HepG2 (cell line): Measurements from ENCODE around the gene FFAR1. TPM values are rescaled to one million over a fixed set of nuclear protein-coding genes. Genes with fewer than 3 reads are reported as not detected.

ENCODE experiments used
- EHMT2 ChIP-seq: fragments of 200-600 bp; sonication (generic); IDR thresholded peaks from 2 replicates; pipeline ENCODE4 v1.7.0; 2017; ENCODE audit warnings: antibody characterized with exemption, low read depth, low read length, borderline replicate concordance
- GABPB1 ChIP-seq: IDR thresholded peaks from 2 replicates; pipeline ENCODE4 v1.6.1; 2016; ENCODE audit warnings: mild to moderate bottlenecking, missing genetic modification reagents, moderate library complexity, missing compliant biosample characterization
- HOXA7 ChIP-seq: sonication (generic); formaldehyde crosslinking; IDR thresholded peaks from 2 replicates; pipeline ENCODE4 v1.8.1; 2022; ENCODE audit warnings: mild to moderate bottlenecking, missing genetic modification reagents, moderate library complexity
- IRF2 ChIP-seq: IDR thresholded peaks from 2 replicates; pipeline ENCODE4 v1.6.1; 2018; ENCODE audit warnings: missing genetic modification reagents, missing compliant biosample characterization
- MAFF ChIP-seq: IDR thresholded peaks from 2 replicates; pipeline ENCODE4 v1.6.1; 2011; ENCODE audit warnings: low read depth, low read length, improper control_type of control experiment
- NAIF1 ChIP-seq: sonication (generic); formaldehyde crosslinking; IDR thresholded peaks from 2 replicates; pipeline ENCODE4 v1.5.0; 2020; ENCODE audit warnings: mild to moderate bottlenecking, missing genetic modification reagents, borderline replicate concordance
- SRSF1 ChIP-seq: fragments of 200-400 bp; formaldehyde crosslinking; optimal IDR thresholded peaks from 2 replicates; pipeline ENCODE3; 2017; ENCODE audit warnings: mild to moderate bottlenecking, low read depth, low read length, moderate library complexity
- ZBTB7B ChIP-seq: sonication (generic); formaldehyde crosslinking; IDR thresholded peaks from 2 replicates; pipeline ENCODE4 v1.4.0; 2020; ENCODE audit warnings: missing genetic modification reagents
- ZNF232 ChIP-seq: sonication (generic); formaldehyde crosslinking; IDR thresholded peaks from 2 replicates; pipeline ENCODE4 v1.4.0; 2020; ENCODE audit warnings: missing genetic modification reagents, borderline replicate concordance
- ZNF234 ChIP-seq: sonication (generic); formaldehyde crosslinking; conservative IDR thresholded peaks from 2 replicates; pipeline ENCODE4 v1.5.1; 2020; ENCODE audit warnings: mild to moderate bottlenecking, missing genetic modification reagents
- ZNF367 ChIP-seq: sonication (generic); formaldehyde crosslinking; IDR thresholded peaks from 2 replicates; pipeline ENCODE4 v1.4.0; 2020; ENCODE audit warnings: missing genetic modification reagents, borderline replicate concordance
- ZNF569 ChIP-seq: sonication (generic); formaldehyde crosslinking; IDR thresholded peaks from 2 replicates; pipeline ENCODE4 v1.5.0; 2020; ENCODE audit warnings: mild to moderate bottlenecking, missing genetic modification reagents, moderate library complexity, borderline replicate concordance
- ZNF629 ChIP-seq: sonication (generic); formaldehyde crosslinking; conservative IDR thresholded peaks from 2 replicates; pipeline ENCODE4 v1.5.0; 2020; ENCODE audit warnings: missing genetic modification reagents
- ZNF792 ChIP-seq: IDR thresholded peaks from 2 replicates; pipeline ENCODE4 v1.6.1; 2016
- ZNF83 ChIP-seq: sonication (generic); formaldehyde crosslinking; IDR thresholded peaks from 2 replicates; pipeline ENCODE4 v1.4.0; 2020; ENCODE audit warnings: missing genetic modification reagents, mild to moderate bottlenecking, borderline replicate concordance
- ZSCAN12 ChIP-seq: sonication (generic); formaldehyde crosslinking; IDR thresholded peaks from 2 replicates; pipeline ENCODE4 v1.9.0; 2021; ENCODE audit warnings: mild to moderate bottlenecking, missing genetic modification reagents
- ZSCAN30 ChIP-seq: sonication (generic); formaldehyde crosslinking; IDR thresholded peaks from 2 replicates; pipeline ENCODE4 v1.5.0; 2020; ENCODE audit warnings: mild to moderate bottlenecking, missing genetic modification reagents
- polyA plus RNA-seq, 8 experiments: library from polyadenylated mRNA; depleted of rRNA in 3 of 8; stranded (reverse) in 7 of 8; unstranded in 1 of 8; fragments of >200 nt; fragmentation: Illumina TruSeq in 4 of 8; extraction: Trizol in 4 of 8; gene quantifications; 2 replicates each; pipeline versions ENCODE4 v1.2.1 to v1.2.3, GENCODE V29; 2011 to 2016; ENCODE audit warnings: low read depth in 4 of 8, missing spikeins in 1 of 8, mixed read lengths in 1 of 8; ENCODE audit not compliant: insufficient read depth in 1 of 8
- total RNA-seq, 5 experiments: library from RNA; depleted of rRNA; stranded (reverse); fragments of >200 nt; fragmentation: Illumina TruSeq; extraction: Trizol; gene quantifications; 2 replicates each; pipeline ENCODE4 v1.2.3, GENCODE V29; 2016; ENCODE audit warnings: low read depth in 1 of 5
- TF ChIP-seq, protein P1 (sequence below): sonication (generic); formaldehyde crosslinking; IDR thresholded peaks from 2 replicates; pipeline ENCODE4 v1.8.0; 2022; ENCODE audit warnings: missing genetic modification reagents, mild to moderate bottlenecking, inconsistent platforms, borderline replicate concordance
- TF ChIP-seq, protein P2 (sequence below): sonication (generic); formaldehyde crosslinking; IDR thresholded peaks from 2 replicates; pipeline ENCODE4 v1.5.1; 2020; ENCODE audit warnings: missing genetic modification reagents, mild to moderate bottlenecking, borderline replicate concordance
- TF ChIP-seq, protein P3 (sequence below): sonication (generic); formaldehyde crosslinking; IDR thresholded peaks from 2 replicates; pipeline ENCODE4 v1.5.1; 2020; ENCODE audit warnings: mild to moderate bottlenecking, missing genetic modification reagents, moderate library complexity
- TF ChIP-seq, protein P4 (sequence below): sonication (generic); formaldehyde crosslinking; IDR thresholded peaks from 2 replicates; pipeline ENCODE4 v1.4.0; 2020; ENCODE audit warnings: low read depth, mild to moderate bottlenecking, missing genetic modification reagents

FFAR1 gene
- total and polyA plus RNA-seq, 2 of the 13 experiments (the other 11 are each of a cell fraction or from before 2014, with no cell fraction given) = not detected

DNA sequence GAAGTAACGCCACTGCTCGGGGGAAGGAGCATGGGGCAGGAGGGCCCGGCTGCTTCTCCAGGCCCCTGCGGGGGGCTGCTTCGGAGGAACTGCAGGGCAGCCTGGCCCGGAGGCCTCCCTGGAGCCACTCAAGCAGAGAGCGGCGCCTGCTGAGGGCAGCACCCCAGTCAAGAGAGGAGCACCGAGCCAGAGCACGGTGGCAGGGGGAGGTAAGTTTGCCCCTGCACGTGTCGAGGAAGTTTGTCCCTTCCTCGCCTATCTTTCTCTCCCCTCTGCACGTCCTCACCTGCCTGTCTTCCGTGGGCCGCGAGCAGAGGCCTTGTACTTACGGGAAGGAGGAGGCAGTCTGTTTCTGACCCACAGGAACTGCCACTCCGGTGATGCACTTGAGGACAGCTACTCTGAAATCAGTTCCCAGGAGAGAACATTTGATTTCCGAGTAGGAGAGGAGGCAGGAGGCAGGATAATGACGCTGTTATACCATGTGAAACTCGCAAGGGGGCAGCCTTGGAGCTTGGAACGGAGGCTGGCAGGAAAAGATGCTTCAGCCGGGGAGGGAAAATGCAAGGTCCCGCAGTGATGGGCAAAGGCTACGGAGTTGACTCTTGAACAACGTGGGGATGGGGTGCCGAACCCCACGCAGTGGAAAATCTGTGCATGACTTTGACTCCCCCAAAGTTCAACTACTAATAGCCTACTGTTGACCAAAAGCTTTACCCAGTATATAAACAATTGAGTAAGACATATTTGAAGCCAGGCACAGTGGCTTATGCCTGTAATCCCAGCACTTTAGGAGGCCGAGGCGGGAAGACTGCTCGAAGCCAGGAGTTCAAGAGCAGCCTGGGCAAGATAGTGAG is 5.0 kb downstream of the FFAR1 start (continued):
- TF ChIP-seq ZNF792 (no peak), EHMT2 (no peak), ZSCAN12 (CRISPR knock-in tag) (no peak), ZNF629 (no peak), ZNF234 (CRISPR knock-in tag) (no peak), ZBTB7B (CRISPR knock-in tag) (no peak), SRSF1 (no peak), HOXA7 (CRISPR knock-in tag) (no peak), ZNF569 (CRISPR knock-in tag) (no peak), ZNF232 (CRISPR knock-in tag) (no peak), IRF2 (CRISPR knock-in tag) (no peak), ZNF83 (no peak), GABPB1 (CRISPR knock-in tag) (peak; percentile 14; the same call in 1 of the 2 replicates), NAIF1 (CRISPR knock-in tag) (no peak), ZSCAN30 (CRISPR knock-in tag) (no peak), MAFF (no peak), ZNF367 (no peak)
- TF ChIP-seq, protein P1, sequence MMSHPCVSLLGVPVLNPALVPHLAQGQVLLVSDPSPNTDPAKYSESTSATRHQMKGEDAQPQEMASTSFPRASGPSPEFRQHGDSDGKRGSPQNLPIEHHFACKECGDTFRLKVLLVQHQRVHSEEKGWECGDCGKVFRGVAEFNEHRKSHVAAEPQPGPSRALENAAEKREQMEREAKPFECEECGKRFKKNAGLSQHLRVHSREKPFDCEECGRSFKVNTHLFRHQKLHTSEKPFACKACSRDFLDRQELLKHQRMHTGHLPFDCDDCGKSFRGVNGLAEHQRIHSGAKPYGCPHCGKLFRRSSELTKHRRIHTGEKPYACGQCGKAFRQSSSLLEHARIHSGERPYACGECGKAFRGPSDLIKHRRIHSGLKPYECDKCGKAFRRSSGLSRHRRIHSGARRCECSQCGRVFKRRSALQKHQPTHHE = no peak
- TF ChIP-seq, protein P2, sequence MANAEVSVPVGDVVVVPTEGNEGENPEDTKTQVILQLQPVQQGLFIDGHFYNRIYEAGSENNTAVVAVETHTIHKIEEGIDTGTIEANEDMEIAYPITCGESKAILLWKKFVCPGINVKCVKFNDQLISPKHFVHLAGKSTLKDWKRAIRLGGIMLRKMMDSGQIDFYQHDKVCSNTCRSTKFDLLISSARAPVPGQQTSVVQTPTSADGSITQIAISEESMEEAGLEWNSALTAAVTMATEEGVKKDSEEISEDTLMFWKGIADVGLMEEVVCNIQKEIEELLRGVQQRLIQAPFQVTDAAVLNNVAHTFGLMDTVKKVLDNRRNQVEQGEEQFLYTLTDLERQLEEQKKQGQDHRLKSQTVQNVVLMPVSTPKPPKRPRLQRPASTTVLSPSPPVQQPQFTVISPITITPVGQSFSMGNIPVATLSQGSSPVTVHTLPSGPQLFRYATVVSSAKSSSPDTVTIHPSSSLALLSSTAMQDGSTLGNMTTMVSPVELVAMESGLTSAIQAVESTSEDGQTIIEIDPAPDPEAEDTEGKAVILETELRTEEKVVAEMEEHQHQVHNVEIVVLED (CRISPR knock-in tag) = no peak; the same call in 1 of the 2 replicates
- TF ChIP-seq, protein P3, sequence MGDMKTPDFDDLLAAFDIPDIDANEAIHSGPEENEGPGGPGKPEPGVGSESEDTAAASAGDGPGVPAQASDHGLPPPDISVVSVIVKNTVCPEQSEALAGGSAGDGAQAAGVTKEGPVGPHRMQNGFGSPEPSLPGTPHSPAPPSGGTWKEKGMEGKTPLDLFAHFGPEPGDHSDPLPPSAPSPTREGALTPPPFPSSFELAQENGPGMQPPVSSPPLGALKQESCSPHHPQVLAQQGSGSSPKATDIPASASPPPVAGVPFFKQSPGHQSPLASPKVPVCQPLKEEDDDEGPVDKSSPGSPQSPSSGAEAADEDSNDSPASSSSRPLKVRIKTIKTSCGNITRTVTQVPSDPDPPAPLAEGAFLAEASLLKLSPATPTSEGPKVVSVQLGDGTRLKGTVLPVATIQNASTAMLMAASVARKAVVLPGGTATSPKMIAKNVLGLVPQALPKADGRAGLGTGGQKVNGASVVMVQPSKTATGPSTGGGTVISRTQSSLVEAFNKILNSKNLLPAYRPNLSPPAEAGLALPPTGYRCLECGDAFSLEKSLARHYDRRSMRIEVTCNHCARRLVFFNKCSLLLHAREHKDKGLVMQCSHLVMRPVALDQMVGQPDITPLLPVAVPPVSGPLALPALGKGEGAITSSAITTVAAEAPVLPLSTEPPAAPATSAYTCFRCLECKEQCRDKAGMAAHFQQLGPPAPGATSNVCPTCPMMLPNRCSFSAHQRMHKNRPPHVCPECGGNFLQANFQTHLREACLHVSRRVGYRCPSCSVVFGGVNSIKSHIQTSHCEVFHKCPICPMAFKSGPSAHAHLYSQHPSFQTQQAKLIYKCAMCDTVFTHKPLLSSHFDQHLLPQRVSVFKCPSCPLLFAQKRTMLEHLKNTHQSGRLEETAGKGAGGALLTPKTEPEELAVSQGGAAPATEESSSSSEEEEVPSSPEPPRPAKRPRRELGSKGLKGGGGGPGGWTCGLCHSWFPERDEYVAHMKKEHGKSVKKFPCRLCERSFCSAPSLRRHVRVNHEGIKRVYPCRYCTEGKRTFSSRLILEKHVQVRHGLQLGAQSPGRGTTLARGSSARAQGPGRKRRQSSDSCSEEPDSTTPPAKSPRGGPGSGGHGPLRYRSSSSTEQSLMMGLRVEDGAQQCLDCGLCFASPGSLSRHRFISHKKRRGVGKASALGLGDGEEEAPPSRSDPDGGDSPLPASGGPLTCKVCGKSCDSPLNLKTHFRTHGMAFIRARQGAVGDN (CRISPR knock-in tag) = peak; percentile 52
- TF ChIP-seq, protein P4, sequence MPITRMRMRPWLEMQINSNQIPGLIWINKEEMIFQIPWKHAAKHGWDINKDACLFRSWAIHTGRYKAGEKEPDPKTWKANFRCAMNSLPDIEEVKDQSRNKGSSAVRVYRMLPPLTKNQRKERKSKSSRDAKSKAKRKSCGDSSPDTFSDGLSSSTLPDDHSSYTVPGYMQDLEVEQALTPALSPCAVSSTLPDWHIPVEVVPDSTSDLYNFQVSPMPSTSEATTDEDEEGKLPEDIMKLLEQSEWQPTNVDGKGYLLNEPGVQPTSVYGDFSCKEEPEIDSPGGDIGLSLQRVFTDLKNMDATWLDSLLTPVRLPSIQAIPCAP (CRISPR knock-in tag) = no peak
